Right lobe of liver (tissue), 4 donors: ENCODE results near the gene EXOC2.

Source experiments
- POLR2A ChIP-seq: fragments of 450-650 bp; IDR thresholded peaks from one replicate; pipeline ENCODE4 v1.6.1; 2017; ENCODE audit warnings: antibody characterized with exemption, mild to moderate bottlenecking
- TF ChIP-seq, protein P1 (sequence below), 4 donors: fragments of 200-600 bp in 3 of 4; fragments of 450-650 bp in 1 of 4; IDR thresholded peaks; one replicate each; pipeline versions ENCODE4 v1.5.1 to v1.8.0; 2016 to 2022; ENCODE audit warnings: antibody characterized with exemption in 4 of 4, mild to moderate bottlenecking in 2 of 4
- donor health status: DM: no; HTN: no; CAD: no.
- donor health status: DM: no; HTN: no; CAD: no.
- donor health status: DM: no; HTN: yes; CAD: no.

DNA sequence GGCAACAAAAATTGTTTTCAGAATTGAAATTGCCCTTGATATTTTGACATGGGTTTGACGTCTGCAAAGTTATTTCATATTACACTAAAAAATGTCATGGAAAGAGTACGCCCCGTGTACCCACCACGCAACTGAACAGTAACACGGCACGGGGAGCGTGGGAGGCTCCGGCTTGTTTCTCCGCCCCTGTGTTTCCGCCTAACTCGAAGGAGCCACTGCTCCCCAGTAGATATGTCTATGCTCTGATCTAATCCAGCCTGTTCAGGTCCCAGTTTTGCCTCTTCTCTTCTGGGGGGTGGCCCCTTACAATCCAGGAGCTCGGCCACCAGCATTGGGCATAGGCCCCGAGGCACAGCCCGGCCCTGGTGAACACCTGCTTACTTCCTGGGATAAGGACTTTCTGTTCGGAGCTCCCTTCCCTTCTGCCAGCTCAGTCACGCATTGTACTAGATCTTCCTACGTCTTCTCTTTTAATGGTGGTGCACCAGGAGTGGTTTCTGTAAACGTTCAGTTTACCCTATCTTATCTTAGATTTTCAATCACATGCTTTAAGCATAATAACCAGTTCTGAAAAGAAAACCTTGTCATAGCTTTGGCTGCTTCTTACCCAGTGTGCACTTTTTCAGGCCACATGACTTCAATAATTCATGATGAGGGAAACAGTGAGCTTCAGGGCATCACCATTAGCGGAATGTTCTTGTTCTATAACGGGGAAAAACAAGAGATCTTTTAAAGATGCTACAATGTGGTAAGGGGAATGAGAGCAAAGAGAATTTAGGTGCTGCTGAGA is 43.9 kb upstream of the EXOC2 start:
- TF ChIP-seq, protein P1, sequence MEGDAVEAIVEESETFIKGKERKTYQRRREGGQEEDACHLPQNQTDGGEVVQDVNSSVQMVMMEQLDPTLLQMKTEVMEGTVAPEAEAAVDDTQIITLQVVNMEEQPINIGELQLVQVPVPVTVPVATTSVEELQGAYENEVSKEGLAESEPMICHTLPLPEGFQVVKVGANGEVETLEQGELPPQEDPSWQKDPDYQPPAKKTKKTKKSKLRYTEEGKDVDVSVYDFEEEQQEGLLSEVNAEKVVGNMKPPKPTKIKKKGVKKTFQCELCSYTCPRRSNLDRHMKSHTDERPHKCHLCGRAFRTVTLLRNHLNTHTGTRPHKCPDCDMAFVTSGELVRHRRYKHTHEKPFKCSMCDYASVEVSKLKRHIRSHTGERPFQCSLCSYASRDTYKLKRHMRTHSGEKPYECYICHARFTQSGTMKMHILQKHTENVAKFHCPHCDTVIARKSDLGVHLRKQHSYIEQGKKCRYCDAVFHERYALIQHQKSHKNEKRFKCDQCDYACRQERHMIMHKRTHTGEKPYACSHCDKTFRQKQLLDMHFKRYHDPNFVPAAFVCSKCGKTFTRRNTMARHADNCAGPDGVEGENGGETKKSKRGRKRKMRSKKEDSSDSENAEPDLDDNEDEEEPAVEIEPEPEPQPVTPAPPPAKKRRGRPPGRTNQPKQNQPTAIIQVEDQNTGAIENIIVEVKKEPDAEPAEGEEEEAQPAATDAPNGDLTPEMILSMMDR (IDR thresholded peaks at IDR 0.05), result no peak
- TF ChIP-seq POLR2A, result no peak
